SJSA1 (cell line): ENCODE data around the gene UNCX. TPM values are rescaled to one million over a fixed set of nuclear protein-coding genes. Genes with fewer than 3 reads are reported as not detected.
"Not testable (repeated sequence)": the region's sequence is repeated elsewhere in the genome, so short reads cannot be mapped to it uniquely, and the experiment has no call there.

Source experiments
- DNase-seq, 2 experiments: peaks; one replicate each; pipeline ENCODE4 v3.0.0-alpha.2; 2015 to 2020; ENCODE audit warnings: low spot score in 2 of 2, low read depth in 1 of 2
- H3K27ac ChIP-seq: fragments of 250-450 bp; sonication (Bioruptor Pico); 2 replicates; pipeline ENCODE4 v1.5.1; 2020; ENCODE audit warnings: mild to moderate bottlenecking, moderate library complexity
- H3K27me3 ChIP-seq: fragments of 250-450 bp; sonication (Bioruptor Pico); replicated peaks from 2 replicates; pipeline ENCODE4 v1.5.1; 2020; ENCODE audit warnings: mild to moderate bottlenecking, moderate library complexity
- H3K36me3 ChIP-seq: fragments of 250-450 bp; sonication (Bioruptor Pico); 2 replicates; pipeline ENCODE4 v1.5.1; 2020; ENCODE audit warnings: mild to moderate bottlenecking
- H3K4me1 ChIP-seq: fragments of 250-450 bp; sonication (Bioruptor Pico); replicated peaks from 2 replicates; pipeline ENCODE4 v1.6.1; 2021; ENCODE audit warnings: mild to moderate bottlenecking
- H3K4me3 ChIP-seq: fragments of 250-450 bp; sonication (Bioruptor Pico); 2 replicates; pipeline ENCODE4 v1.5.1; 2020; ENCODE audit warnings: mild to moderate bottlenecking
- H3K9me3 ChIP-seq: fragments of 250-450 bp; sonication (Bioruptor Pico); replicated peaks from 2 replicates; pipeline ENCODE4 v1.5.1; 2020; ENCODE audit warnings: mild to moderate bottlenecking
- total RNA-seq: library from RNA; depleted of rRNA; stranded (reverse); fragments of >200 nt; shearing (Covaris generic); gene quantifications from 2 replicates; pipeline ENCODE4 v1.2.3, GENCODE V29; 2014

UNCX gene
- total RNA-seq, 1 experiment from 2014 or later: not detected

GRCh38 chr7:1271046-1271445 is 38.4 kb downstream of the UNCX start:
- Histone ChIP-seq H3K4me1 (no peaks in the 10 kb centered on the region), H3K4me3 (no peak overlapping the region), H3K9me3 (no peaks in the 10 kb centered on the region), H3K27me3 (peaks cover 46% of the 10 kb centered on the region), H3K36me3 (no peaks in the 10 kb centered on the region), H3K27ac (no peak overlapping the region)
- DNase-seq: no peak

GRCh38 chr7:1271656-1272055 is 39.0 kb downstream of the UNCX start:
- H3K27me3 ChIP-seq: peaks cover 52% of the 10 kb centered on the region
- no peak for DNase-seq
- no peak overlapping the region for H3K27ac ChIP-seq
- no peaks in the 10 kb centered on the region for H3K9me3 ChIP-seq
- H3K4me1 ChIP-seq: no peaks in the 10 kb centered on the region
- no peak overlapping the region for H3K4me3 ChIP-seq
- H3K36me3 ChIP-seq: no peaks in the 10 kb centered on the region

GRCh38 chr7:1272136-1272535 is 39.5 kb downstream of the UNCX start:
- not testable (repeated sequence) for H3K36me3 ChIP-seq, H3K9me3 ChIP-seq, H3K27ac ChIP-seq, DNase-seq, H3K4me1 ChIP-seq, H3K4me3 ChIP-seq
- peaks cover 49% of the 10 kb centered on the region for H3K27me3 ChIP-seq

GRCh38 chr7:1274121-1274875 is 41.6 kb downstream of the UNCX start:
- H3K27ac ChIP-seq: no peak overlapping the region
- no peak for DNase-seq
- H3K9me3 ChIP-seq: no peaks in the 10 kb centered on the region
- no peaks in the 10 kb centered on the region for H3K4me1 ChIP-seq
- no peak overlapping the region for H3K4me3 ChIP-seq
- peaks cover 41% of the 10 kb centered on the region for H3K27me3 ChIP-seq
- no peaks in the 10 kb centered on the region for H3K36me3 ChIP-seq

- Histone ChIP-seq H3K9me3 (no peaks in the 10 kb centered on the region), H3K27me3 (peaks cover 35% of the 10 kb centered on the region), H3K4me3 (no peak overlapping the region), H3K27ac (no peak overlapping the region), H3K36me3 (no peaks in the 10 kb centered on the region), H3K4me1 (no peaks in the 10 kb centered on the region)
- no peak for DNase-seq
Measured at GRCh38 chr7:1274876-1275375, 42.3 kb downstream of the UNCX start.

- DNase-seq: no peak
- H3K27me3 ChIP-seq: peaks cover 30% of the 10 kb centered on the region
- no peak overlapping the region for H3K4me3 ChIP-seq
- H3K27ac ChIP-seq: no peak overlapping the region
- no peaks in the 10 kb centered on the region for H3K4me1 ChIP-seq
- no peaks in the 10 kb centered on the region for H3K9me3 ChIP-seq
- no peaks in the 10 kb centered on the region for H3K36me3 ChIP-seq
Measured at GRCh38 chr7:1275451-1276381, 43.0 kb downstream of the UNCX start.

GRCh38 chr7:1276626-1277175 is 44.0 kb downstream of the UNCX start:
- no peak overlapping the region for H3K4me3 ChIP-seq
- H3K4me1 ChIP-seq: no peaks in the 10 kb centered on the region
- H3K9me3 ChIP-seq: no peaks in the 10 kb centered on the region
- DNase-seq: no peak
- H3K27ac ChIP-seq: no peak overlapping the region
- H3K27me3 ChIP-seq: peaks cover 30% of the 10 kb centered on the region
- no peaks in the 10 kb centered on the region for H3K36me3 ChIP-seq

GRCh38 chr7:1278543-1278942 is 45.9 kb downstream of the UNCX start:
- Histone ChIP-seq H3K4me1 (no peaks in the 10 kb centered on the region), H3K27me3 (peaks cover 36% of the 10 kb centered on the region)

GRCh38 chr7:1279041-1279440 is 46.4 kb downstream of the UNCX start:
- Histone ChIP-seq H3K27me3 (peaks cover 39% of the 10 kb centered on the region), H3K36me3 (no peaks in the 10 kb centered on the region), H3K4me3 (no peak overlapping the region), H3K27ac (no peak overlapping the region), H3K4me1 (no peaks in the 10 kb centered on the region), H3K9me3 (no peaks in the 10 kb centered on the region)
- DNase-seq: no peak

More at GRCh38 chr7:1278543-1278942, 45.9 kb downstream of the UNCX start:
- H3K4me3 ChIP-seq: no peak overlapping the region
- H3K36me3 ChIP-seq: no peaks in the 10 kb centered on the region
- no peak for DNase-seq
- no peak overlapping the region for H3K27ac ChIP-seq
- H3K9me3 ChIP-seq: no peaks in the 10 kb centered on the region

GRCh38 chr7:1279895-1280294 is 47.2 kb downstream of the UNCX start:
- not testable (repeated sequence) for H3K4me3 ChIP-seq, H3K36me3 ChIP-seq, H3K27ac ChIP-seq, DNase-seq, H3K4me1 ChIP-seq, H3K9me3 ChIP-seq
- H3K27me3 ChIP-seq: peaks cover 48% of the 10 kb centered on the region

- Histone ChIP-seq H3K4me3 (no peak overlapping the region), H3K27ac (no peak overlapping the region), H3K36me3 (no peaks in the 10 kb centered on the region), H3K27me3 (peaks cover 44% of the 10 kb centered on the region), H3K4me1 (no peaks in the 10 kb centered on the region), H3K9me3 (no peaks in the 10 kb centered on the region)
- DNase-seq: no peak
Measured at GRCh38 chr7:1281068-1281467, 48.4 kb downstream of the UNCX start.

GRCh38 chr7:1282679-1283078 is 50.0 kb downstream of the UNCX start:
- H3K36me3 ChIP-seq: no peaks in the 10 kb centered on the region
- DNase-seq: no peak
- H3K9me3 ChIP-seq: no peaks in the 10 kb centered on the region
- no peaks in the 10 kb centered on the region for H3K4me1 ChIP-seq
- no peak overlapping the region for H3K27ac ChIP-seq
- H3K4me3 ChIP-seq: no peak overlapping the region
- H3K27me3 ChIP-seq: peaks cover 34% of the 10 kb centered on the region

GRCh38 chr7:1283337-1283736 is 50.7 kb downstream of the UNCX start:
- no peaks in the 10 kb centered on the region for H3K36me3 ChIP-seq
- no peak for DNase-seq
- no peak overlapping the region for H3K4me3 ChIP-seq
- H3K9me3 ChIP-seq: no peaks in the 10 kb centered on the region
- H3K27me3 ChIP-seq: peaks cover 33% of the 10 kb centered on the region
- H3K27ac ChIP-seq: no peak overlapping the region
- H3K4me1 ChIP-seq: no peaks in the 10 kb centered on the region
